Measurements from ENCODE around the gene CIAO3. TPM values are rescaled to one million over a fixed set of nuclear protein-coding genes. Genes with fewer than 3 reads are reported as not detected.

Gene CIAO3
- total and polyA plus RNA-seq, 10 of the 15 experiments (the other 5 are each of a cell fraction or from before 2014, with no cell fraction given) = 1.4 to 37.5 (median 30.8) TPM

- Histone ChIP-seq H3K9ac (ENCODE audit: control insufficient read depth, insufficient read depth, low read length) (no peak overlapping the region), H4K20me1 (ENCODE audit: control insufficient read depth, insufficient read depth) (peaks cover 6% of the 10 kb centered on the region; the same call in 1 of the 2 replicates), H3K36me3 (ENCODE audit: control insufficient read depth in 2 of 2, insufficient read depth in 2 of 2, low read length in 1 of 2) (peaks cover 6 to 14% of the 10 kb centered on the region in 2 experiments; a peak in 2 of 4 replicates), H2AFZ (ENCODE audit: control insufficient read depth, low read depth, low read length) (no peak overlapping the region), H3K27me3 (replicated peaks in 1 of 2; ENCODE audit: control insufficient read depth in 2 of 2, insufficient read depth in 2 of 2, low read length in 1 of 2) (no peaks in the 10 kb centered on the region), H3K79me2 (ENCODE audit: control insufficient read depth, insufficient read depth, low read length) (peaks cover 24% of the 10 kb centered on the region), H3K4me3 (peak overlapping the region; percentile 77), H3K9me3 (replicated peaks; ENCODE audit: control insufficient read depth, insufficient read depth, low read length) (no peaks in the 10 kb centered on the region), H3K4me2 (ENCODE audit: control insufficient read depth, insufficient read depth) (peak overlapping the region; percentile 98), H3K4me1 (ENCODE audit: control insufficient read depth, insufficient read depth, low read length) (peaks cover 15% of the 10 kb centered on the region), H3K27ac (ENCODE audit: control insufficient read depth, insufficient read depth) (no peak overlapping the region)
- no peak for FAIRE-seq
- ChIA-PET POLR2A (interaction anchor here (1.6 to 2.0 kb wide), 2 partner anchors 8 to 19 kb away, joined by 3 to 13 read pairs; partner anchors contain the start of gene WDR24), CTCF (no interaction called here), RAD21 (ENCODE audit: unreplicated experiment) (interaction anchor here (1.2 kb wide), 1 partner anchor 8 kb away, joined by 4 read pairs; the partner anchor contains the start of gene WDR24), SMC1A (ENCODE audit: uncharacterized antibody, unreplicated experiment) (no interaction called here)
- no peak for DNase-seq (ENCODE audit: low read depth, low spot score)
- BruUV-seq (replicated peaks) = TSS peak; percentile 77
- ATAC-seq = no peak
- in situ Hi-C loops (cut with MboI) = no loop called here
- 87% methylated on average over 28 of the region's 28 CpGs for WGBS (ENCODE audit: insufficient coverage, insufficient replicate concordance, low lambda C conversion rate, missing lambda C conversion rate)
- TF ChIP-seq, protein P1, sequence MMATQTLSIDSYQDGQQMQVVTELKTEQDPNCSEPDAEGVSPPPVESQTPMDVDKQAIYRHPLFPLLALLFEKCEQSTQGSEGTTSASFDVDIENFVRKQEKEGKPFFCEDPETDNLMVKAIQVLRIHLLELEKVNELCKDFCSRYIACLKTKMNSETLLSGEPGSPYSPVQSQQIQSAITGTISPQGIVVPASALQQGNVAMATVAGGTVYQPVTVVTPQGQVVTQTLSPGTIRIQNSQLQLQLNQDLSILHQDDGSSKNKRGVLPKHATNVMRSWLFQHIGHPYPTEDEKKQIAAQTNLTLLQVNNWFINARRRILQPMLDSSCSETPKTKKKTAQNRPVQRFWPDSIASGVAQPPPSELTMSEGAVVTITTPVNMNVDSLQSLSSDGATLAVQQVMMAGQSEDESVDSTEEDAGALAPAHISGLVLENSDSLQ (IDR thresholded peaks at IDR 0.05) = no peak
- TF ChIP-seq POLR2A (IDR thresholded peaks at IDR 0.05; ENCODE audit: low read depth, low read length) (peak; percentile 32; the same call in 1 of the 2 replicates), RUNX3 (IDR thresholded peaks at IDR 0.05; ENCODE audit: low read length) (no peak), ZBED1 (IDR thresholded peaks at IDR 0.05; ENCODE audit: borderline replicate concordance) (0 out of 2 replicates have a peak, but pooled peaks have one; percentile 11)
- intact Hi-C loops (cut with micrococcal nuclease; ENCODE audit: unreplicated experiment) = loop anchor here (5.0 kb wide), 1 partner anchor 45 kb away; the partner anchor contains the start of gene METTL26
Observed at GRCh38 chr16:681746-682427, 58.9 kb downstream of the CIAO3 start.

Measured in GM12878 (cell line).